Fibroblast of lung (primary cell): ENCODE results near the gene FAM241B.

Experiments used
- EZH2 ChIP-seq: IDR thresholded peaks from 2 replicates; pipeline ENCODE4 v1.5.1; 2012; ENCODE audit warnings: low read length, control low read depth, mild to moderate bottlenecking; ENCODE audit errors: missing control alignments
- TF ChIP-seq, protein P1 (sequence below), 2 donors: IDR thresholded peaks in 1 of 2; conservative IDR thresholded peaks in 1 of 2; 1 replicate in 1 of 2; 2 replicates in 1 of 2; pipeline ENCODE4 v1.5.1; 2011 to 2012; ENCODE audit warnings: low read length in 2 of 2, control low read depth in 1 of 2, inconsistent platforms in 1 of 2, low read depth in 1 of 2, mild to moderate bottlenecking in 1 of 2

DNA sequence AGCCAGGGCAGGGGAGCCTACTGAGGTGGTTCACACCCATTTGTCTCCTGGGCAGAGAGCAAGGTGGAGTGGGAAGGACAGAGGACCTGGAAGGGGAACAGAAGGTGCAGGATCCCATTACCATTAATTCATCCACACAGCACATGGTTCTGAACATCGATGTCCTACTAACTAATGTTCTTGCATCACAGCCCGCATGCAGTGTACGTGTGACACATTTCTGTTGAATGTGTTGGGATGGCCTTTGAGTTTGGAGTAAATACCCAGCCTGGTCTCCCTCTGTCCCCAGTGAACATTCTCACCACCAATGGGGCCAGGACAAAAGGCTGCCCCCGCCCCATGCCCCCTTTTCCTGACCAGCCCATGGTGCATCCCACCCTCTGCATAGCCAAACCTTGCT, 46.3 kb downstream of the FAM241B start:
- TF ChIP-seq, protein P1, sequence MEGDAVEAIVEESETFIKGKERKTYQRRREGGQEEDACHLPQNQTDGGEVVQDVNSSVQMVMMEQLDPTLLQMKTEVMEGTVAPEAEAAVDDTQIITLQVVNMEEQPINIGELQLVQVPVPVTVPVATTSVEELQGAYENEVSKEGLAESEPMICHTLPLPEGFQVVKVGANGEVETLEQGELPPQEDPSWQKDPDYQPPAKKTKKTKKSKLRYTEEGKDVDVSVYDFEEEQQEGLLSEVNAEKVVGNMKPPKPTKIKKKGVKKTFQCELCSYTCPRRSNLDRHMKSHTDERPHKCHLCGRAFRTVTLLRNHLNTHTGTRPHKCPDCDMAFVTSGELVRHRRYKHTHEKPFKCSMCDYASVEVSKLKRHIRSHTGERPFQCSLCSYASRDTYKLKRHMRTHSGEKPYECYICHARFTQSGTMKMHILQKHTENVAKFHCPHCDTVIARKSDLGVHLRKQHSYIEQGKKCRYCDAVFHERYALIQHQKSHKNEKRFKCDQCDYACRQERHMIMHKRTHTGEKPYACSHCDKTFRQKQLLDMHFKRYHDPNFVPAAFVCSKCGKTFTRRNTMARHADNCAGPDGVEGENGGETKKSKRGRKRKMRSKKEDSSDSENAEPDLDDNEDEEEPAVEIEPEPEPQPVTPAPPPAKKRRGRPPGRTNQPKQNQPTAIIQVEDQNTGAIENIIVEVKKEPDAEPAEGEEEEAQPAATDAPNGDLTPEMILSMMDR (conservative IDR thresholded peaks at IDR 0.05 in 1 of 2, IDR thresholded peaks at IDR 0.05 in 1 of 2; ENCODE audit: low read depth in 1 of 2, low read length in 2 of 2) = no peak
- TF ChIP-seq EZH2 = no peak
